Right renal pelvis (tissue), 4 donors: ENCODE data around the gene RACGAP1. TPM values are rescaled to one million over a fixed set of nuclear protein-coding genes. Genes with fewer than 3 reads are reported as not detected.

ENCODE experiments used
- DNase-seq, 4 donors: peaks; one replicate each; pipeline ENCODE4 v3.0.0-alpha.2; 2013; ENCODE audit warnings: low read depth in 4 of 4, low spot score in 3 of 4, missing footprints in 1 of 4
- polyA plus RNA-seq, 4 donors: library from polyadenylated mRNA; unstranded; fragments of 120-200 nt; gene quantifications; one replicate each; pipeline ENCODE4 v1.2.1, GENCODE V29; 2013; ENCODE audit not compliant: insufficient read length in 4 of 4

Gene RACGAP1
- polyA plus RNA-seq, 4 donors, result 42.4 to 54.4 (median 49.8) TPM

DNA sequence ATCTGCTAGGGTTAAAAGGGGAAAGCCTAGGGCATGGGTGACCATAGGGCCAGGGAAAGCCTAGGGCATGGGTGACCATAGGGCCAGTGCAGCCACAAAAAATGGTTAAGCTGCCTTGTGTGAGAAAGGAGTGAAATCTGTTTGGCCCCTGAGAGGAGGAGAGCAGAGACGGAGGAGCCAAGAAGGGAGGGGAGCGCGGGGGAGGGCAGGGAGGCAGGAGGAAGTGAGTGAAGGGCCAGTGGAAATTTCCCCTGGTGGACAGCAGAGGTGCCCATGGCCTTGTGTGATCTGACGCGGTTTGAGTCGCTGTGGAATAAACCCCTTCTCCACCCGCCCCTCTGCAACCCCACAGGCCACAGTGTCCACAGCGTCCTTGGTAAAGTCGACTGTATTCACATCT, 53.2 kb downstream of the RACGAP1 start:
- DNase-seq, result no peak

DNA sequence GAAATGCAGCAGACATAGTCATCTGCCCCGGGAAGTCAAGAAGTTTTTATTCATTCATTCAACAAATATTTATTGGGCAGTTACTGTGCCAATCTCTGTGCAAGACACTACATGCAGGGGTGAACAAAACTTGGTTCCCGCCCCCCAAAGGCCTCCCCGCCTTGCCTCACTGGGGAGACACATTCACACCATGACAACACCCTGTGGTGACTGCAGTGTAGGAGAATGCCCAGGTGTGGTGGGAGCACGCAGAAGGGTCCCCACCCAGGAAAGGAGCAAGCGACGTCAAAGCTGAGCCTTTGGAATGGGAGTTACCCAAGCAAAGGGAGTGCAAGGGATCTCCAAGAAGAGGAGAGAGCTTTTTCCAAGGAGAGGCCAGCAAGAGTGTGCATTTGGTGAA, 54.2 kb downstream of the RACGAP1 start:
- no peak for DNase-seq

DNA sequence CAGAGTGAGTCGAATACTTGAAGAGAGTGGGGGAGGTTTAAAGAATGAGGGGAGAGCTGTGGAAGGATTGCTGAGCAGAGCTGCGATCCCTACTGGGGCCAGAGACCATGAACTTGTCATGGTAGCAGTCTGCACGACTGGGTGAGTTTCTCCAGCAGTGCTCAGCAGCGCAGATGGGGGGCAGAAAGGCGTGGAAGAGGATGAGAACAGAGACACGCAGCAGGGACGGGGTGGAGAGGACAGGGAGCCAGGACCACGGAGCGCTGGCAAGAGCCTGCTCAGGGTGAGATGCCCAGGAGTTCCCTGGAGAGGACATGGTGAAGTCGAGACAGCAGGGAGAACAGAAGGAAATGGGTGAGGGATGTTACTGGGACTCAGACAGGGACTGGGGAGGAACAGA, 54.6 kb downstream of the RACGAP1 start:
- DNase-seq, result no peak

DNA sequence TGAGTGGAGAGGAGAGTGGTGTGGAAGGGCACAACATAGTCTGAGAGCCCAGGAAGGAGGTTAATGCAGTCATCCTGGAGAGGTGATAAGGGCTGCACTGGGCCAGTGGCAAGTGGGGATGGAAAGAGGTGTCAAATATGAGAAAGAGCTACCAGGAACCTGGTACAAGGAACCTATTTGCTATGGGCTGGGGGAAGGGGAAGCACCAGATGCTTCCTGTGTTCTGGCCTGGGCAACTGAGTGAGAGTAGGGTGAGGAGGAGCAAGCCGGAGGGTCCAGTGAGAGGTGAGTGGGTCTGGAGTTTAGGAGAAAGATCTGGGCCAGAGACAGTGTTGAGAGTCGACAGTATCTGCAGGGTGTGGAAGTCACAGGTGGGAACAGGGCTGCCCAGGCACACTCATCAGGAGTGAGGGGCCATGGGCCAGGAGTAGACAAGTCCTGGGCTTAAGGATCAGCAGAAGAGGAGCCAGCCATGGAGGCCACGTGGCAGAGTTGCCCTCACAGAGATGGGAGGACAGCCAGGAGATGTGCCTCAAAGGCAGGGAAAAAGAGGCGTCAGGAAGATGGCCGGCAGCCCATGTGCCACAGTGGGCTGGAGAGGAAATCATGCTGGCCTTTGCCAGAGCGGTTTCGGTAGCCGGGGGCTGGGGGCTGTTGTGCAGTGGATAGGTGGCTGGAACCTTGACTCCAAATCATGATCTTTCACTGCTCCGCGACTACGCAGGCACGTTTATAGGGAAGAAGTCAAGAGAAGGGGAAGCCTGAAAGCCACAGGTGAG, 55.5 kb downstream of the RACGAP1 start:
- DNase-seq, result no peak

- DNase-seq, result no peak
Observed at GRCh38 chr12:49969027-49969426, 56.3 kb downstream of the RACGAP1 start.

GRCh38 chr12:49968471-49968870, 56.8 kb downstream of the RACGAP1 start:
- no peak for DNase-seq

DNA sequence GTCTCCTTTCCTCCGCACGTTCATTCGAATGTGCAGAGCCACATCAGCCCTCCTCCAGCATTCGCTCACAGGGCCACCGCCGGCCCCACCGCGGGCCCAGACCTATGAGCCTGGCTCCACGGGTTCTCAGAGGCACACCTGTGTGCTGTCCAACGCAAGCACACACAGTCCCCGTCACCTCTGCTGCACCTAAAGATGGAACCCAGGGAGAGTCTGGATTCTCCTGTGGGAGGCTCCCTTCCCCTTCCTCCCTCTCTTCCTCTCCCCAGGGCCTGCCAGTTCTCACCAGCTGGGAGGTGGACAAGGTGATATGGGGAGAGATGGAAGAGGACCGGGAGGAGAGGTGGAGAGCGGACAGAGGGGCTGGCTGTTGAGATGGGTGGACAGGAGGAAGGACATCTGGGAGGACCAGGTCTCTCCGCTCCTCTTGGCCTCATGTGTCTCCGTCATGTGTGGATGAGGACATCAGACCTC, 57.5 kb downstream of the RACGAP1 start:
- DNase-seq, result no peak

- DNase-seq, result peak; percentile 72 to 91 (median 77)
Observed at GRCh38 chr12:49967042-49967776, 58.1 kb downstream of the RACGAP1 start.

DNA sequence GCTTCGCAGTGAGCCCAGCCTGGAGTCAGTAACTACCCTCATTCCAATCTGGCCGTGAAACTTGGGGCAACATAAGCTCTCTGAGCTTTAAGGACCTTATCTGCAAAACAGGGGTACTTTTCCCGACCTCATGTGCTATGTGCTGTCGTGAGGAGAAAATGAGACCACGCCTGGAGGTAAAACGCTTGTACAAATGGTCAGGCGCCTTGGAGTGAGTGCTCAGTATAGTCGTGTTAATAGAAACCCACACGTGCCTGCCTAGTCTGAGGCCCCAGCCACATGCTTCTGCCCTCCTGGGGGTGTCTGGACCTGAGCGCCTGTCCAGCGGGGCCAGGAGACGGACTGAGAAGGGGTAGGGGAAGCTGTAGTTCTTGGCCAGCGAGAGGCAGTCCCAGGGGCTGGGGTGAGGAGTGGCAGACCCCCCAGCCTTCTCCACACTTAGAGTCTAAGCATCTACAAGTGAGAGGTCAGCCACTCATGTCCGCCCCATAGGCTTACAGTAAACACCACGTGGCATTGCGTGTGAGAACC, 58.7 kb downstream of the RACGAP1 start:
- no peak for DNase-seq

DNA sequence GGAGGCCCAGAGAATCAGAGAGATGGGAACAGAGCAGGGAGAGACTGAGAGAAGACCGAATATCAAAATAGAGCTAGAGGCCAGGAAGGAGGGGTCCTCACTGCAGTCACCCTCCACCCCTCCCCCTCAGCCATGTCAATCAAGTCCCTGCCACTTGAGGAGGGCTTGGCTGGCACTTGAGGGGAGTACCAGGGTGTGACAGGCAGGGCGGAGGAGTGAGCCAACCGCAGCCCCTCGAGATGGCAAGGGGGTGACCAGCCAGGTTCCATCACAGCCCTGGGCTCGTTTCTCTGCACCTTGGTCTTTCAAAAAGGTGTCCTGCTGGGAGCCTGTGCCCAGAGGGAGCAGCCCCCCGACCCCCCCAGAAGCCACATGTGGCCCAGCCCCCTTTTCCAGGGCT, 59.5 kb downstream of the RACGAP1 start:
- DNase-seq, result no peak

GRCh38 chr12:49964849-49965624, 60.3 kb downstream of the RACGAP1 start:
- DNase-seq, result no peak

DNA sequence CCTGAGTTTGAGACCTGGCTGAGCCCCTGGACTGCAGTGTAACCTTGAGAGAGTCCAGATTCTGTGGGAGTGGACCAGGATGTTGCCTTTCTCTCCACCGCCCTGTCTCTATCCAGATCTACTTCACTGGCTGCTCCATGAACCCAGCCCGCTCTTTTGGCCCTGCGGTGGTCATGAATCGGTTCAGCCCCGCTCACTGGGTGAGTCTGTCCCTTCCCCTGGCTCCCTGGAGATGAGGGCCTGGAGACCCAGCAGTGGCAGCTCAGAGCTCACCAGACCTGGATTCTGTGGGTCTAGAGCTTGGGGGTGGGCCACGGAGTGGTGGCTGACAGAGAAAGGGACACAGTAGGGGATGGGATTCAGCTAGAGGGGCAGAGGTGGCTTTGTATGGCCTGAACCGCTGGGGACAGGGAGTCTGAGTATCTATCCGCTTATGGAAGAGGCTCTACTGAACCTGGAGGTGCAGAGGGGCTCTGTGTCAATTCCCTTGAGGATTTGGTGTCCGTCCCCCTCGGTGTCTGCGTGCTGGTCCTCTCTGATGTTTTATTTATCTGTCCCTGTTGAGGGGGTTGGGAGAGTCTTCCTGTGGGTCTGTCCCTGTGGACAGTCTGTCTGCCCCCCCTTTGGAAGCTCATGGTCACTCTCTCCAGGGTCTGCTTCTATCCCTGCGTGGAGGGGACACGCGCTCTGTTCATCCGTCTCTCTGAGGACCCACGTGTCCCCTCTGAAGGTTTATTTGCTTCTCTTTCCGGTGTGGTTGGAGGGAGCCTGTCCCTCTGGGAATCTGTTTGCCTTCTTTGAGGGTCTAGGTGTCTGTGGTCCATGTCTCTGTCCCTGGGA, 61.1 kb downstream of the RACGAP1 start:
- no peak for DNase-seq

- DNase-seq, result no peak
Observed at GRCh38 chr12:49962861-49963765, 62.2 kb downstream of the RACGAP1 start.

DNA sequence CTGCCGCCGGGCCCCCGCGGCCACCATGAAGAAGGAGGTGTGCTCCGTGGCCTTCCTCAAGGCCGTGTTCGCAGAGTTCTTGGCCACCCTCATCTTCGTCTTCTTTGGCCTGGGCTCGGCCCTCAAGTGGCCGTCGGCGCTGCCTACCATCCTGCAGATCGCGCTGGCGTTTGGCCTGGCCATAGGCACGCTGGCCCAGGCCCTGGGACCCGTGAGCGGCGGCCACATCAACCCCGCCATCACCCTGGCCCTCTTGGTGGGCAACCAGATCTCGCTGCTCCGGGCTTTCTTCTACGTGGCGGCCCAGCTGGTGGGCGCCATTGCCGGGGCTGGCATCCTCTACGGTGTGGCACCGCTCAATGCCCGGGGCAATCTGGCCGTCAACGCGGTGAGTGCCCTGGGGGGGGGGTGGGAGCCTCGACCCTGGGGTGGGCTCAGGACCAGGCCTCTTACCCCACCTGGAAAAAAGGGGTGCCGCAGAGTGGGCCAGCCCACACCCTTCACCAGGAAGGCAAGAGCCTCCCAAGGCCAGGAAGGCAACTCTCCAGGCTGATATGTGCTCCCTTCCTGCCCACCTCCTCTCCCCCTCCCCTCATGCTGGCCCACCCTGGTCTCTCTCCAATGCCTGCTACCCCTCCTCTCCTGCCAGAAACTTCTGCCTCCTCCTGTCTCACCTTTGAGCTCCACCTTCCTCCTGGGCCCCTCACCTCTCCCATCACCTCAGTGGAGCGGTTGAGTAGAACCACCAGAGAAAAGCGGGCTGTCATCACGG, 63.1 kb downstream of the RACGAP1 start:
- DNase-seq, result no peak

DNA sequence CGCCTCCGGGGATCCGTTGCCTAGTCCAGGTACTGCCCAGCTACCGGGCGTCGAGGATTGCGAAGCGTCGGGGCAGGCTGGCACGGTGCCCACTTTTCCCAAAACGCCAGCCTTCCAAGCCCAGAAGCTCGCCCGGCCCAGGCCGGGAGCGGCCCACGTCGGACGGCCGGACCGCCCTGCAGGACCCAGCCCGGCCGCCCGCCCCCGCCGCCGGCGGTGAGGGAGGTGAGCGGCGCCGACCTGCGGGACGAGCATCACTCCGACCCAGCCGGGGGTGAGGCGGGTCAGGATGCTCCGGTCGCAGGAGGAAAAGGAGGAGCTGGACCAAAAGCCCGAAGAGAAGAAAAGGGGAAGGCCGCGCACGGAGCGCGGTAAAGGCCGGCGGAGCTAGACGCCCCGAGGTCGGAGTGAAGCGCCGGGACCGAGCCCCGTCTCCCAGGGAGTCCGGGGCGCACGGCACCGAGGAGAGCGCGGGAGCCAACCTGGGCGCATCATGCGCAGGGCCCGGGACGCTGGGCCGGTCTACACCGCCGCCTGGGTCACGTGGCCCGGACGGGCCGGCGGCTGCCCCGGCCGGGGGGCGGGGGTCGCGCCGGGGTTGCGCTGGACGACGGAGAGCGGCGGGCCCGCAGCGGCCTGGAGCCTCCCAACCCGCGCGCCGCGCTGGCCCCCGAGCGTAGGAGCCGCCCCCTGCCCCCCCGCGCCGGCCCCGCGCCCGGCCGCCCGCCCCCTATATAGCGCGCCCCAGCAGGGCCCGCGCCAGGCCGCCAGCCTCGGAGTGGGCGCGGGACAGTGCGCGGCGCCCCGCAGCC, 64.0 kb downstream of the RACGAP1 start, which contains the start of gene AQP5:
TSS of gene AQP5 (plus strand) at position 762 of the 812 bp plus-strand sequence. CDS start 146 bp downstream, outside the sequence.
- DNase-seq, result no peak

- no peak for DNase-seq
Observed at GRCh38 chr12:49960474-49961110, 64.7 kb downstream of the RACGAP1 start.
